ENCODE results near the gene DMD. TPM values are rescaled to one million over a fixed set of nuclear protein-coding genes. Genes with fewer than 3 reads are reported as not detected.

The DMD gene
- total RNA-seq, 2 donors from 2014 or later, result 19.6 to 24.9 TPM

DNA sequence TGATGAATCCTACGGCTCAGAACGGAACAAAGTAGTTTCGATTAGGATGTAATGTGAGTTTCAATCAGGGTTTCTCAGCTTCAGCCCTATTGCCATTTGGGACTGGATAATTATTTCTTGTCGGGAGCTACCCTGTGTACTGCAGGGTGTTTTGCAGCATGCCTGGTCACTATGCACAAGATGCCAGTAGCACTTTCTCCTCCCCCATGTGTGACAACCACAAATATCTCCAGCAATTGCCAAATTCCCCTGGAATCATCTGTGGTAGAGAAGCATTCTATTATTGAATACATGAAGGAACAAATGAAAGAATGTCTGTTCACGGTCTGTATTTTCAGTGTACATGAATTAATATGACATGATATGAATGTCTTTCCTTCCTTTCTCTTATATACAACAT, 1356.6 kb downstream of the DMD start:
- H3K9ac ChIP-seq (ENCODE audit: extremely low read depth, low read length, poor library complexity, severe bottlenecking), result no peak overlapping the region
- H3K4me1 ChIP-seq (ENCODE audit: control insufficient read depth, insufficient read depth, low read length), result no peaks in the 10 kb centered on the region
- H3K4me3 ChIP-seq (ENCODE audit: low read length), result no peak overlapping the region
- TF ChIP-seq, protein P1, sequence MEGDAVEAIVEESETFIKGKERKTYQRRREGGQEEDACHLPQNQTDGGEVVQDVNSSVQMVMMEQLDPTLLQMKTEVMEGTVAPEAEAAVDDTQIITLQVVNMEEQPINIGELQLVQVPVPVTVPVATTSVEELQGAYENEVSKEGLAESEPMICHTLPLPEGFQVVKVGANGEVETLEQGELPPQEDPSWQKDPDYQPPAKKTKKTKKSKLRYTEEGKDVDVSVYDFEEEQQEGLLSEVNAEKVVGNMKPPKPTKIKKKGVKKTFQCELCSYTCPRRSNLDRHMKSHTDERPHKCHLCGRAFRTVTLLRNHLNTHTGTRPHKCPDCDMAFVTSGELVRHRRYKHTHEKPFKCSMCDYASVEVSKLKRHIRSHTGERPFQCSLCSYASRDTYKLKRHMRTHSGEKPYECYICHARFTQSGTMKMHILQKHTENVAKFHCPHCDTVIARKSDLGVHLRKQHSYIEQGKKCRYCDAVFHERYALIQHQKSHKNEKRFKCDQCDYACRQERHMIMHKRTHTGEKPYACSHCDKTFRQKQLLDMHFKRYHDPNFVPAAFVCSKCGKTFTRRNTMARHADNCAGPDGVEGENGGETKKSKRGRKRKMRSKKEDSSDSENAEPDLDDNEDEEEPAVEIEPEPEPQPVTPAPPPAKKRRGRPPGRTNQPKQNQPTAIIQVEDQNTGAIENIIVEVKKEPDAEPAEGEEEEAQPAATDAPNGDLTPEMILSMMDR (conservative IDR thresholded peaks at IDR 0.05), result no peak
- H3K4me3 Mint-ChIP-seq, result no peak overlapping the region
- peaks cover 20% of the 10 kb centered on the region for H3K9me3 Mint-ChIP-seq
- WGBS, 2 experiments (ENCODE audit: insufficient coverage in 1 of 2, insufficient read length in 1 of 2), result no CpG with 5 or more reads among the region's 5 CpGs
- H3K36me3 ChIP-seq (ENCODE audit: control insufficient read depth, insufficient read depth, low read length), result no peaks in the 10 kb centered on the region
- H3K9me3 ChIP-seq (ENCODE audit: control insufficient read depth, low read length), result no peaks in the 10 kb centered on the region
- H3K27me3 Mint-ChIP-seq (ENCODE audit: insufficient read depth), result no peaks in the 10 kb centered on the region
- no peak for DNase-seq
- H3K27ac Mint-ChIP-seq, result no peak overlapping the region
- H3K27ac ChIP-seq (ENCODE audit: low read depth, low read length), result no peak overlapping the region
- H3K4me1 Mint-ChIP-seq, result peaks cover 9% of the 10 kb centered on the region
- no peaks in the 10 kb centered on the region for H3K27me3 ChIP-seq (ENCODE audit: control insufficient read depth, insufficient read depth, low read length, poor library complexity, severe bottlenecking)
- no peaks in the 10 kb centered on the region for H3K36me3 Mint-ChIP-seq (ENCODE audit: low read depth)

DNA sequence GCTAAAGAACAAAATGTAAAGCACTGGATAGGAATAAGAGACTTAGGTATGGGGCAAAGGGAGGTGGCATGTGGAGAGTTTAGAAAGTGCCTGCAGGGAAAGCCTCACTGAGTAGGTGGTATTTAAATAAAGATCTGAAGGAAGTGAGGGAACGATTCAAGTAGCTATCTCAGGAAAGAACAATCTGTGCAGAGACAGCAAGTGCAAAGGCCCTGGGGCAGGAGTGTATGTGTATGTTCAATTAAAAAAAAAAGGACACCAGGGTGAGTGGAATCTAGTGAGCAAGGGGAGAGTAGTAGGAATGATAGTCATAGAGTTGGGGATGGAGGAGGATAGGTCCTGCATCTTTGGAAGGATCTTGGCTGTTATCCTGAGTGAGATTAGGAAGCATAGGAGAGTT, 1359.6 kb downstream of the DMD start:
- peaks cover 16% of the 10 kb centered on the region for H3K9me3 Mint-ChIP-seq
- H3K9me3 ChIP-seq (ENCODE audit: control insufficient read depth, low read length), result no peaks in the 10 kb centered on the region
- TF ChIP-seq, protein P1 (conservative IDR thresholded peaks at IDR 0.05), result no peak
- H3K36me3 ChIP-seq (ENCODE audit: control insufficient read depth, insufficient read depth, low read length), result no peaks in the 10 kb centered on the region
- WGBS, 2 experiments (ENCODE audit: insufficient coverage in 1 of 2, insufficient read length in 1 of 2), result no CpG with 5 or more reads among the region's 1 CpG
- no peak overlapping the region for H3K27ac Mint-ChIP-seq
- no peak overlapping the region for H3K9ac ChIP-seq (ENCODE audit: extremely low read depth, low read length, poor library complexity, severe bottlenecking)
- no peak overlapping the region for H3K4me3 ChIP-seq (ENCODE audit: low read length)
- no peak overlapping the region for H3K27ac ChIP-seq (ENCODE audit: low read depth, low read length)
- no peaks in the 10 kb centered on the region for H3K4me1 ChIP-seq (ENCODE audit: control insufficient read depth, insufficient read depth, low read length)
- H3K27me3 ChIP-seq (ENCODE audit: control insufficient read depth, insufficient read depth, low read length, poor library complexity, severe bottlenecking), result no peaks in the 10 kb centered on the region
- no peak for DNase-seq
- peaks cover 5% of the 10 kb centered on the region for H3K4me1 Mint-ChIP-seq
- H3K36me3 Mint-ChIP-seq (ENCODE audit: low read depth), result no peaks in the 10 kb centered on the region
- no peak overlapping the region for H3K4me3 Mint-ChIP-seq
- no peaks in the 10 kb centered on the region for H3K27me3 Mint-ChIP-seq (ENCODE audit: insufficient read depth)

DNA sequence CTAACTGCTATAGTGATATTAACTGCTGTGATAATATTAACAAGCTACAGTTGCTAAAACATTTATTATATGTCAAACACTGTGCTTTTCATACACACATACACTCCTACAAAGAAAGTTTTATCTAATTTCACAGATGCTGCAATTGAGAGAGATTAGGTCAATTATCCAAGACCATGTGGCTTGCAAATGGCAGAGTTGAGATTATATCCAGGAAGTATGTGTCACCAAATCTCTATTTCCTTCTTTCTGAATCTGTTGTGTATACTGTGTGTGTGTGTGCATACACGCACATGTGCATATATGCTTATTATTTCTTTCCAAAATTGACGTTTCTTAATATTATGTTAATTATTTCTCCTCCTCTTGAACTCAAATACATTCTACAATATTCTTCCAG, 1363.6 kb downstream of the DMD start:
- TF ChIP-seq, protein P1 (conservative IDR thresholded peaks at IDR 0.05), result no peak
- Histone ChIP-seq H3K36me3 (ENCODE audit: control insufficient read depth, insufficient read depth, low read length) (no peaks in the 10 kb centered on the region), H3K9me3 (ENCODE audit: control insufficient read depth, low read length) (no peaks in the 10 kb centered on the region), H3K27ac (ENCODE audit: low read depth, low read length) (no peak overlapping the region), H3K4me1 (ENCODE audit: control insufficient read depth, insufficient read depth, low read length) (no peaks in the 10 kb centered on the region), H3K4me3 (ENCODE audit: low read length) (no peak overlapping the region), H3K9ac (ENCODE audit: extremely low read depth, low read length, poor library complexity, severe bottlenecking) (no peak overlapping the region), H3K27me3 (ENCODE audit: control insufficient read depth, insufficient read depth, low read length, poor library complexity, severe bottlenecking) (no peaks in the 10 kb centered on the region)
- no CpG with 5 or more reads among the region's 2 CpGs for WGBS, 2 experiments (ENCODE audit: insufficient coverage in 1 of 2, insufficient read length in 1 of 2)
- H3K27ac Mint-ChIP-seq, result no peak overlapping the region
- H3K4me3 Mint-ChIP-seq, result no peak overlapping the region
- no peaks in the 10 kb centered on the region for H3K36me3 Mint-ChIP-seq (ENCODE audit: low read depth)
- peaks cover 30% of the 10 kb centered on the region for H3K9me3 Mint-ChIP-seq
- no peak for DNase-seq
- H3K4me1 Mint-ChIP-seq, result peaks cover 5% of the 10 kb centered on the region
- H3K27me3 Mint-ChIP-seq (ENCODE audit: insufficient read depth), result no peaks in the 10 kb centered on the region
